NCI-H2196 (cell line): ENCODE results near the gene MSX1.

Source experiments
- DNase-seq: peaks from one replicate; lab custom pipeline; 2025; ENCODE audit not compliant: unreplicated experiment; lab: John Stamatoyannopoulos, UW

The MSX1 gene

DNA sequence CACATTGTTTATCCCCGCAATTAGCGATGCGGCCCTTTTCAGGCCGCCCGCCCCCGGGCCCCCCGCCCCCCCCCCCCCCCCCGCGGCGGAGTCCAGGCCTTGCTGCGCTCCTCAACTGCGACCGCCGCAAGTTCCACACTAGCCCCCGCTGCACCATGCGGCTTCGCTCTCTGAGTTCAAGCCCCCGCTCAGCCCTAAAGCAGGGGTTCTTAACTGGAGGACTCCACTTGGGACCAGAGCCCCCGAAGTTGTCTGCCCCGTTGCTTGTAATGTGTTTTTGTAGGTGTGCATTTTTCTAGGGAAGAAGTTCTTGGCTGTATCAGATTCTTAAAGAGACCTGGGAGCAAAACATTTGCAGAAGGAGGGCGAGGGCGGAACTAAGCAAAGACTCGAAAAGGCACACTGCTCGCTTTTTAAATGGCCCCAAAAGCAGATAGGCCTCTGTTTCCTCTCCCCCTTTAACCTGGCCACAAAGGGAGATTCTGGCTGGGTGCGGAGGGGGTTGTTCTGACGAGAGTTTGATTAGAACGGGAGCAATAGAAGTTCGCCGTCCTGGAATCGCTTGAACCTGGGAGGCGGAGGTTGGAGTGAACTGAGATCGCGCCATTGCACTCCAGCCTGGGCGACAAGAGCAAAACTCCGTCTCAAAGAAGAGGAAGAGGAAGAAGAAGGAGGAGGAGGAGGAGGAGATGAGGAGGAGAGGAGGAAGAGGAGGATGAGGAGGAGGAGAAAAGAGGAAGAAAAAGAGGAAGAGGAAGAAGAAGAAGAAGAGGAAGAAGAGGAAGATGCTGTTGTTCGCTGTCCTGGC lies 2.3 kb upstream of the MSX1 start:
- DNase-seq, result no peak

DNA sequence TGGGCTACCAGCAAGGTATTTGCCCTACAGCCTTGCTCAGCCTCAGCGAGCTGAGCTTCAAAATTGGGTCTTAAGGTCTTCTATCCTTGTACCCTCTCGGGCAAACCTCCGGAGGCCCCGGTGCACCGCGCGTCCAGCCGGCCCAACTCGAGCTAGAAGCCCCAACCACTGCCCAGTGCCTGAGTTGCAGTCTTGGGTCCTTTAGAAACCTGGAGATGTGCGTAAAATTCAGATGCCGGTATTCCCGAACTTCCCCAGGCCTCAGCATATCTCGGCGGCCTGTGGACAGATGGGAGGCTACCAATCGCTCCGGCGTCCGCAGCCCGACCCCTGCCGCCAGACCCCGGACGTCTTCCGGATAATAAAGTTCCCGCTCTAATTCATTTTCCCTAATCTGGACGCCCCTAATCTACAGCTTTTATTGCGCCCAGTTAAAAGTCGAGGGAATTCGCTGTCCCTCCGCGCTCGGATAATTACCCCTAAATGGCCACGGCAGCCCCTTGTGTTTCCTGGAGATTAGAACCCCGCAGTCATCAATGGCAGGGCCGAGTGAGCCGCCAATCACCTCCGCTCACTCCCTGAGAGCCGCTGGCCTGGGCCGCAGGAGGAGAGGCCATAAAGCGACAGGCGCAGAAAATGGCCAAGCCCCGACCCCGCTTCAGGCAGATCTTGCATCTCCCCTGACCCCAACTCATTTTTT lies 1.5 kb upstream of the MSX1 start:
- no peak for DNase-seq

DNA sequence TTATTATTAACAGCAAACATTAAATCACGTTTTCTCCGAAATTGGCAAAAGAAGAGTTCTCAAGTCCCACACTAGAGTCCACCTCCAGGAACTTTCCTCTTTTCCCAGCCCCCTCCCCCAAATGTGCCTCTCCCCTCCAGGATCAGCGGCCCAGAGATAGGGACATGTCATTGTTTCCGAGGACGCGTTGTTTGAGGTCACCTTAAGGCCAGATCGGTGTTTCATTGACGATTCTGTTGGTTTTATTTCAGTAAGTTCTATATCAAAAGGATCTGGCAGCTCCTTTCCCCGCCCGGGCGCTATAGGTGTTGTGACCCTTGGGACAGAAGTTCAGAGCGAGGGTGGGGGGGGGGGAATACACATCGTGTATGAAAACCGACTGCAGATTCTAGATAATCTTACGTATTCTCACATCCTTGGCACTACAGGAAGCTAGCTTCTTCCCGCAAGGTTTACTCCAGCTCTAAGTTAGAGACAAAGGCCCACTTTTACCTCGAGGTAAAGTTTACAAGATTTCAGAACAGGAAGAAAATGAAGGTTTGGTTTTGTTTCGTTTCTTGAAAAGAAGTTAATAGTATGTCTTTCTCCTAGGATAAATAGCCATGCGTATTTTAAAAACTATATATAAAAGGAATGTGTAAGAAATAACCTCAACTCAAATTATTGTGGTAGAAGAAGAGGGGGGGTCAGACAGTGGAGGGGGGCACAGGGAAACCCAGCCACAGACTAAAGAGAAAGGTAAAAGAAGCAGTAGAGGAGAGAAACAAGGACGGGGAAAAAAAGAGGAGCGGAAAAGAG lies 739 bp upstream of the MSX1 start:
- DNase-seq, result no peak

DNA sequence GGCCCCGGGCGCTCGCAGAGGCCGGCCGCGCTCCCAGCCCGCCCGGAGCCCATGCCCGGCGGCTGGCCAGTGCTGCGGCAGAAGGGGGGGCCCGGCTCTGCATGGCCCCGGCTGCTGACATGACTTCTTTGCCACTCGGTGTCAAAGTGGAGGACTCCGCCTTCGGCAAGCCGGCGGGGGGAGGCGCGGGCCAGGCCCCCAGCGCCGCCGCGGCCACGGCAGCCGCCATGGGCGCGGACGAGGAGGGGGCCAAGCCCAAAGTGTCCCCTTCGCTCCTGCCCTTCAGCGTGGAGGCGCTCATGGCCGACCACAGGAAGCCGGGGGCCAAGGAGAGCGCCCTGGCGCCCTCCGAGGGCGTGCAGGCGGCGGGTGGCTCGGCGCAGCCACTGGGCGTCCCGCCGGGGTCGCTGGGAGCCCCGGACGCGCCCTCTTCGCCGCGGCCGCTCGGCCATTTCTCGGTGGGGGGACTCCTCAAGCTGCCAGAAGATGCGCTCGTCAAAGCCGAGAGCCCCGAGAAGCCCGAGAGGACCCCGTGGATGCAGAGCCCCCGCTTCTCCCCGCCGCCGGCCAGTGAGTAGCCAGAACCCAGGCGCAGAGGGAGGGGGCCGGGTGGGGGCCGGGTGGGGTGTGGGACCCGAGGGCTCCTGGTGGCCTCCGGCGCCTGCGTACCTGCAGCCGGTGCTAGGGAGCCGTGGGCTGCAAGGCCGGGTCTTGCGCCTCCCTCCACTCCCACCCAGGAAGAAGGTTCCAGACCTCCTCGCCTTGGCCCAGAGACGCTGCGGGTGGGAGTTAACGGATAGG lies 534 bp downstream of the MSX1 start:
- no peak for DNase-seq

DNA sequence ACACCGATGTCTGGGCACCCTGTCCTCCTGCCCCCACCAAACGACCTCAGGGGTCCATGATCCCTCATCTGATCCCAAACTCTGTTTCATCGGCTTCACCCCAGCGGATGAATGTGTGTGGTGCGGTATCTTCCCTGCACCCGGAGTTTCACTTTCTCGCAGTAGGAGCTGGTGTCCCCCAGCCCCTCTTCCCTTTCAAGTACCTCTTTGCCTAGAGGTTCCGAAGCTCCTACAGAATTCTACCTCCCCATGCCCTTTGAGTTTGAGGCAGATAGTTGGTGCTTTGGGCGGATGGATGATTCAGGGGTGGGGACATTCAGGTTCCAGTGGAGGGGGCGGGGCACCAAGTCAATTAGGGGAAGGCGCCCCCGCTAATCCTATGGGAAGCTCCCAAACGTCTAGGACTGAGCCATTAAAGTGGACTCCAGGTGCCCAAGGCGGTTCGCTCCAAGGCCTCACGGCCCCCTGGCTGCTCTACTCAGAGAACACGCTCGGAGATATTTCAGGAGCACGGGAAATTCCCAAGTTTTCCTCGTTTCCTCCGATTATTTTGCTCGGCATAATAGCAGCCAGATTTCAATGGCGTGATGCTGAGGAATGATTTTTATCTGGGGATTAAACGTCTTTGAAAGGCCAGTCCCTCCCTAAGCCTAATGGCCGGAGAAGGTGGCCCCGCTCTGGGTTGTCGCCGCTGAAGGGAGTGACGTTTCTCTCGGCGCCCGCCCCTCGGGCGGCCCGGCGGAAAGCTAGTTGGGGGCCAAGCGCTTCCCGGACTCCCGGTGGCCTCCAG lies 1.3 kb downstream of the MSX1 start:
- DNase-seq, result no peak

DNA sequence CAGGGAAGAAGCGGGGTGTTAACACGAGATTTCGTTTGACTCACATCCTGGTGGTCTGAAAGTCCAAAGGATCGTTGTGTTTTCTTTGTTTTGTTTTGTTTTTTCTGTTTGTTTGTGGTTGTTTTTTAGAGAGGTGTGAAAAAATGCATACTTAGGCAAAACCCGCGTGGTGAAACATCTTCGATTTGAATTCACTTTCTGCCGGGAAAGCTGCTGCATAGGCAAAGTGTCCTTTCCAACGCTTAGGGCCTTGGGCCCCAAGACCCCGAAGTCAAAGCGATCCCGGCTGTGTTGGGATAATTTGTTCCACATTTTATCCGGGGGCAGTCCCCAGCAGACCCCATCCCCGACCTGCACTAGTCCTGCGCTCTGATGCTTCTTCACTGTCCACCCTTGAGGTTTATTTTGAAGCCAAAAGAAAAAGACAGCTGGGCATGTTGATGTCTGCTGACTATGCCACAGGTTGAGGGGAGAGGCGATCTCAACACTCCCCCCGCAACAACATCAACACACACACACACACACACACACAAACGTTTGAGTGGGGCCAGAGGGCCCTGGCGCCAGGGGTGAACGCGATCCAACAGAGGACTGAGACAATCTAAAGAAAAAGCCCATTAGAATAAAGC lies 2.0 kb downstream of the MSX1 start:
- DNase-seq, result no peak

DNA sequence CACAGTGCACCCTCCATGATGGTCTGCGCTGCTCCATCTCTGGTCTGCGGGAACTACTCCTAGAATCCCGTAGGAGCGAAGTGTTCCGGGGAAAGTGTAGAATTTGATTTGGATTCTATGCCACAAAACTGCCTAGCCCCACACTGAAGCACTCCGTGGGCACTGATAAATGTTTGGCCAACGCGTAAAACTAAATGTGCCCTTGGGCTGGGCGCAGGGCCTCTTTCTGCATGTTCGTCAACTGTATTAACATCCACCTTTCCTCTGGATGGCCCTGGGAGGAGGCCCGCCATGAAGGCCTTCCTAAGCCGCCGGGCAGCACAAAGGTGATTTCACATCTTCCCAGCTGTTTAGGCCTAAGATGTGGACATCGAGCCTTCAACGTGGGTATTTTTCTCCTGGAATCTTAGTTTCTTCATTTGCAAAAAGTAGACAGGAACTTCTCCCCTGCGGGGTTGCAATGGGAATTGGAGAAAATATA lies 2.6 kb downstream of the MSX1 start:
- no peak for DNase-seq

DNA sequence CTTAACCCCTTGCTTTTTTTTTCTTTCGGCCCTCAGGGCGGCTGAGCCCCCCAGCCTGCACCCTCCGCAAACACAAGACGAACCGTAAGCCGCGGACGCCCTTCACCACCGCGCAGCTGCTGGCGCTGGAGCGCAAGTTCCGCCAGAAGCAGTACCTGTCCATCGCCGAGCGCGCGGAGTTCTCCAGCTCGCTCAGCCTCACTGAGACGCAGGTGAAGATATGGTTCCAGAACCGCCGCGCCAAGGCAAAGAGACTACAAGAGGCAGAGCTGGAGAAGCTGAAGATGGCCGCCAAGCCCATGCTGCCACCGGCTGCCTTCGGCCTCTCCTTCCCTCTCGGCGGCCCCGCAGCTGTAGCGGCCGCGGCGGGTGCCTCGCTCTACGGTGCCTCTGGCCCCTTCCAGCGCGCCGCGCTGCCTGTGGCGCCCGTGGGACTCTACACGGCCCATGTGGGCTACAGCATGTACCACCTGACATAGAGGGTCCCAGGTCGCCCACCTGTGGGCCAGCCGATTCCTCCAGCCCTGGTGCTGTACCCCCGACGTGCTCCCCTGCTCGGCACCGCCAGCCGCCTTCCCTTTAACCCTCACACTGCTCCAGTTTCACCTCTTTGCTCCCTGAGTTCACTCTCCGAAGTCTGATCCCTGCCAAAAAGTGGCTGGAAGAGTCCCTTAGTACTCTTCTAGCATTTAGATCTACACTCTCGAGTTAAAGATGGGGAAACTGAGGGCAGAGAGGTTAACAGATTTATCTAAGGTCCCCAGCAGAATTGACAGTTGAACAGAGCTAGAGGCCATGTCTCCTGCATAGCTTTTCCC lies 3.4 kb downstream of the MSX1 start:
- no peak for DNase-seq

DNA sequence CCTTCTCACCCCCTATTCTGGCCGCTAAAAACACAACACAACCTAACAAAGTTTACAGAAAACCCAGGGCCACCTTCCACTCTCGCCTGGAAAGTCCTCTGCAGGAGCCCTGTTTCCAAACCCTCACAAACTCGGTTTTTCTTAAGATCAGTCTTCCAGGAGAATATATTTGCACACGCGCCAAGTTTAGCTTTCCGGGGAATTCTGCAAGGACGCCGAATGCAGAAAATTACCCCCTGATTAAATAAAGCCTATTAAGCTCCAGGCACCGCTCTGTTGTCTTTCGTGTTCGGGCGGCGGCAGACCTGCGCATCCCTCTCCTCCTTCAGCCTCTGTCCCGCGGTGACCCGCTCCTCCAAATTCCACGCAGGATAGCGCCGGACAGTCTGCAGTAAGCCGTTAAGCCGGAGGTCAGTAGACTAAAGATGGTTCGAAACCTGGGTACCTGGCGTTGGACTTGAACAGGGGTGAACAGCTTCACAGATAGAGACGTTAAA lies 5.0 kb downstream of the MSX1 start:
- DNase-seq, result no peak

DNA sequence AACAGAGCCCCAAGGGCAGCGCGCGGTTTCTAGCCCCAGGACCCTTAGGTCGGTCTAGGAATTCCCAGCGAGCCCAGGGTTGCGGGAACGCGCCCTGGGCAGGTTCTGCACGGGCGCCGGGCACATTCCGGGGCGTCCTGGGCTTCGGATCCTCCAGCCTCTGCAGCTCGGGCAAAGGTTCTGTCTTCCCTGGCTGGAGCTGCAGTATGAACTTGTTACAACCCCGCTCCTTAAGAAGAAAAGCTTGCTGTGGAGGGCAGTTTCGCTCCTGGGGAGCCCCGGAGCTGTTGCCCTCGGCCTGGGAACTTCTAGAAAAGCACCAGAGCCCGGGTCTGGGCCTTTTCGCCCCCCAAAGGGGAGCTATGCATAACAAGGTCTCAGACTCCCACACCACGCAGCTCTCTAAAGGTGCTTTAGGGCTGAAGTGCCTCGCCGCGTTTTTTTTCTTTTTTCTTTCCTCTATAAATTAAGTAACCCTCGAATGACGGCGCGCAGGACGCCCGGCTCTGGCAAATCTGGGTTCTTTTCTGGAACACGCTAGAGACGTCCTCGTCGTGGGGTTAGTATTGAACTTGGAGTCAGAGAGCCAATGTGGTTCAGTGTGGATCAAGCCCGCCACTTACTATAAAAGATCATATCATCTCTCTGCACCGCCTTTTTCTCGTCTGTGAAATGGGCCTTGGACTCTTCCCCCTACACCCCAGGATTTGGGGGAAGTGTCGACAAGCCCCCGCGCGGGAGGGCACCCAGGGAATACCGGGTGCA lies 5.7 kb downstream of the MSX1 start:
- DNase-seq, result no peak

DNA sequence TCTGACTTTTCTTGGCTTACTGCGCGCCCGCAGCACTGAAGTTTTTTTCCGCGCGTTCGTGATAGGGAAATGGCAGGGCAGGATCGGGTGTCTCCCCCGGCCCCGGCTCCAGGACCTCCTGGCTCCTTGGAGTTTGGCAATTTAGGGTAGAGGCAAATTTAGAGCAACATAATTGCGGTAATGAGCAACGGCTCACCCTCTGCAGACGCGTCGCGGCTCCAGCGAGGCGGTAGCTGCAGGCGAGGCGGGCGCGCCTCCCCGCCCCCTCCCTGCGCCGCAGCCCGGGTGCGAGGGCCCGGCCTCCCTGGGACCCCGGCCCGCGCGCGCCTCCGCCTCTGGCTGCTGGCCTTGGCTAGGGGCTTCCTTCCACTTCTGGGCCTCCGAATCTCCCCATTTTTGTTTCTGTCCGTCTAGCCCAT lies 6.2 kb downstream of the MSX1 start:
- DNase-seq, result no peak

DNA sequence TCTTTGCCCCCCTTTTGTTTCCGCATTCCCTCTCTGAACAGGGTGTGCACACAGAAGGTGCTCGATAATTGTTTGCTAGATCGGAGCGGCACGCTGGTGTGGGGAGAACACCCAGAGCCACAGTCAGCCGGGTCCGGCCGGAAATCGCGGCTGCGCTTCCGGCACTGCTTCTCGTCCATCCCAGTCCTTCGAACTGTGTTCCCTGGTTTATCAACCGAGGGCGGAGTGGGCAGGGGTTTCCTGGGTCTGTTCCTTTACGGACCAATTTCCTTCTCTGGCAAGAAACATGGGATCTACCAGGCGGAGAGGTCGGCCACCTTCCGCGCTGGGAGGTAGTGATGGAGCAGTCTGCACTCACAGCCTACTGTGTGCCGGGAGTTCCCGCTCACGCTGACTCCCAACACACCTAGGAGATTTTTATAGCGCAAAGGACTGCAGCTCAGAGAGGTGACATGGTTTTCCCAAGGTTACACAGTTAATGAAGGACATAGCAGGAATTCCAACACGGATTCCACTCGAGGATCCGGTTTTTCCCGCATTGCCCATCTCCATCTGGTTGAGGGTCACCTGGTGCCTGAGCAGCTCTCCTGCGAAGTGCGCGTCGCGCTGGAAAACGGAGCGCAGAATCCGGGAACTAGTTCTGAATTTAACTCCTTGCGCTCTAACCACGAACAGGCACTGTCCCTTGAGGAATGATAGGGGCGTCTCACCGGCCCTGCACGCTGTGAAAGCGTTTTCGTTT lies 6.8 kb downstream of the MSX1 start:
- no peak for DNase-seq

DNA sequence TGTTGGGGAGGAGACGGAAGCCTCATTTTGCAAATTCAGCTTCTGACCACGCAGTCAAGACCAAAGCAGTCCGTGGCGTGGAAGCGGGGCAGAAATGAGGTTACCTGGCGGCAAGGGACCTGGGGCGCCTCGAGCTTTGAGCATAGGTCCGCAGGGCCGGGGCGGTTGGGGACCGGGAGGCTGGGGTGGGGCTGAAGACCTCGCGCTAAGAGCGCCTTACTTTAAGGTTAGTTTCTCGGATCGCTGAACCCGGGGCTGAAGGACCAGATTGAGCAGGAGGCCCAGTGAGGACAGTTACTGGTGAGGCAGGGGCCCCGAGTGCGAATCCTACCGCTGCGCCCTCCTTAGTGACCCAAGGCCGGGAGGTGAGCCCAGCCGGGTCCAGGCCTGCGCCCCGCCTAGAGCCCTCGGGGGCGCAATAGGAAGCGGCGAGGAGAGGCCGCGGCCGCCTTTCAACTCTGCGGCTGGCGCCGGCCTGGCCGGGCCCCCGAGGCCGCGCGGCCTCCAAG lies 7.5 kb downstream of the MSX1 start:
- DNase-seq, result no peak

DNA sequence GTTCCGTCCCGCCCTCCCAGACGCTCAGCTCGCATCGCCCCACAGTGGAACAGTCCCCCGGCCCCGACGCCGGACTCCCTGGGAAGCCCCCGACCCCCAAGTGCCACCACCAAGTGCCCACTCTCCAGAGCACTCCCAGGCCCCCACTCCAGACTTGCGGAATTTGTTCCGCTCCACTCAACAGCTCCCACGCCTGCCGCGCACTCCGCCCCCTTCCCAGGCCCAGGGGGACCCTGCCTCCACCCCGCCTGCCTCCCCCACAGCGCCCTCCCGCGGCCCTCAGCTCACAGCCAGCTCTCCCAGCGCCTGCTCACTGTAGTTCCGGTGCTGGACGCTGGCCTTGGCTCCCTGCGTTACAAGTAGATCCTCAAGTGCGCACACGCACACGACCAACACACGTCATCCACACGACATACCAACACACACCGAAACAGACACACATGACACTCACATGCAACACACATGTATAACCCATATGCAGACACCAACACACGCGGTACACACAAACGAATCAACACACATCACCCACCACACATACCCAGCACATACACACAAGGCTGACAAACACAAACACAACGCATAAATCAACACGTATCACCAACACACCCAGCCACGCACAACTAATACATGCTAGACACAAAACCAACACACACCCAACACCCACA lies 8.0 kb downstream of the MSX1 start:
- no peak for DNase-seq

DNA sequence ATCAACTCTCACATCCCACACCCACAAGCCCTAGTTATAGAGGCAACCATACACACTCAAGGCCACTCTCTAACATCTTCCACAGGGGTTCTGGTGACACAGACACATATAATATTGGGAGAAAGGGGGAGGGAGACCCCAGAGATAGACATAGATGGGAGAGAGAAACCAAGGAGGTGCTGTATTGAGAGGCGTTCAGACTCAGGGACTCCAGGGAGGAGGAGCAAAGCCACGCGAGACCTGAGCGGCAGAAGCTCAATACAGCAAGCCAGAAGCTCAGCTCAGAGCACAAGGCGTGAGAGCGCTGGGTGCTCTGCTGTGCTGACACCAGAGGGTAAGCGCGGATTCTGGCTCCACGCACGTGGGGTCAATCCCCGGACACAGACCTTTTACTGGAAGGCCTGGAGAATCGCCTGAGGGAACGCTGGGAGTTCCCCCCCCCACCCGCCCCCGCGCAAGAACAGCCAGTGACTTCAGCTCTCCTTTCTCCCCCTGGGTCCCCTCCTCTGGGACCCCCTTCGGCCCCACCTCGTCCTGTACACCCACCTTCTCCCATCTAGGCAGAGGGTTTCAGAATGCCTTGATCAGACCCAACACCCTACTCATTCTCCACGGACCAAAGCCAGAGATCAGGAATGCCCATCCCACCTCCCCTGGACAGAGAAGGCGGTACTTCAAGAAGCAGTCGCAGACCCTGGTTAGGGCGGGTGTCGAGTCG lies 8.7 kb downstream of the MSX1 start:
- no peak for DNase-seq
